DND-41 (cell line): ENCODE data around the gene CTNNBL1.

Source experiments
- EZH2 ChIP-seq: IDR thresholded peaks from 3 replicates; pipeline ENCODE4 v1.6.1; 2012; ENCODE audit warnings: borderline replicate concordance, low read depth, mild to moderate bottlenecking, moderate library complexity, low read length, inconsistent platforms; ENCODE audit not compliant: severe bottlenecking
- TF ChIP-seq, protein P1 (sequence below): IDR thresholded peaks from 2 replicates; pipeline ENCODE4 v1.5.1; 2012; ENCODE audit warnings: borderline replicate concordance, low read length, moderate library complexity, mild to moderate bottlenecking; ENCODE audit not compliant: poor library complexity, severe bottlenecking; ENCODE audit errors: extremely low read depth

DNA sequence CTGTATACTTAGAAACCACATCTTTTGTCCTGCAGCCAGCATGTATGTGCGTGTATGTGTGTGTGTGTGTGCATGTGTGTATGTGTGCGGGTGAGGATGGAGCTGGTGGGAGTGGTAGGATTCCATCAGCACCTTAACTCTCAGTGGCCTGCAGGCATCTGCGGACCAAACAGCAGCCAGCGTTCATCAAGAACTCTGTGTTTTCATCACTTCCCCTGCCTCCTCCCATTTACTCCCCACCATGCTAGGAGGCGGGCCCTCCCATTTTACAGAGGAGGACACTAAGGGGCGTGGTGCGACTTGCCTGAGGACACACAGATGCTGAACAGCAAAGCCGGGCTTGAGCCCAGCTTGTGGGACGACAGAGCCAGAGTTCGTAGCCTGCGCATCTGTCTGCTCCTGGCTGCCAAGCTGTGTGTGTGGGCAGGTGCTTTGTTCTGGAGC, 218.0 kb downstream of the CTNNBL1 start:
- TF ChIP-seq, protein P1, sequence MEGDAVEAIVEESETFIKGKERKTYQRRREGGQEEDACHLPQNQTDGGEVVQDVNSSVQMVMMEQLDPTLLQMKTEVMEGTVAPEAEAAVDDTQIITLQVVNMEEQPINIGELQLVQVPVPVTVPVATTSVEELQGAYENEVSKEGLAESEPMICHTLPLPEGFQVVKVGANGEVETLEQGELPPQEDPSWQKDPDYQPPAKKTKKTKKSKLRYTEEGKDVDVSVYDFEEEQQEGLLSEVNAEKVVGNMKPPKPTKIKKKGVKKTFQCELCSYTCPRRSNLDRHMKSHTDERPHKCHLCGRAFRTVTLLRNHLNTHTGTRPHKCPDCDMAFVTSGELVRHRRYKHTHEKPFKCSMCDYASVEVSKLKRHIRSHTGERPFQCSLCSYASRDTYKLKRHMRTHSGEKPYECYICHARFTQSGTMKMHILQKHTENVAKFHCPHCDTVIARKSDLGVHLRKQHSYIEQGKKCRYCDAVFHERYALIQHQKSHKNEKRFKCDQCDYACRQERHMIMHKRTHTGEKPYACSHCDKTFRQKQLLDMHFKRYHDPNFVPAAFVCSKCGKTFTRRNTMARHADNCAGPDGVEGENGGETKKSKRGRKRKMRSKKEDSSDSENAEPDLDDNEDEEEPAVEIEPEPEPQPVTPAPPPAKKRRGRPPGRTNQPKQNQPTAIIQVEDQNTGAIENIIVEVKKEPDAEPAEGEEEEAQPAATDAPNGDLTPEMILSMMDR, result no peak
- TF ChIP-seq EZH2, result no peak
